Suprapubic skin (tissue), 4 donors: ENCODE measurements around the gene OR2J3.

Source experiments
- EP300 ChIP-seq: sonication (generic); formaldehyde crosslinking; IDR thresholded peaks from one replicate; pipeline ENCODE4 v1.6.1; 2017; ENCODE audit warnings: antibody characterized with exemption
- POLR2A ChIP-seq, 2 donors: fragments of 450-650 bp; IDR thresholded peaks; one replicate each; pipeline ENCODE4 v1.6.1; 2017; ENCODE audit warnings: antibody characterized with exemption in 2 of 2, mild to moderate bottlenecking in 2 of 2, moderate library complexity in 2 of 2
- POLR2AphosphoS5 ChIP-seq, 3 donors: sonication (generic); formaldehyde crosslinking; IDR thresholded peaks; one replicate each; pipeline ENCODE4 v1.6.1; 2017; ENCODE audit warnings: antibody characterized with exemption in 3 of 3
- TF ChIP-seq, protein P1 (sequence below), 2 donors: fragments of 200-600 bp in 1 of 2; fragments of 450-650 bp in 1 of 2; sonication (generic) in 1 of 2; IDR thresholded peaks; one replicate each; pipeline ENCODE4 v1.5.1; 2016 to 2019; ENCODE audit warnings: antibody characterized with exemption in 2 of 2, mild to moderate bottlenecking in 1 of 2, moderate library complexity in 1 of 2

DNA sequence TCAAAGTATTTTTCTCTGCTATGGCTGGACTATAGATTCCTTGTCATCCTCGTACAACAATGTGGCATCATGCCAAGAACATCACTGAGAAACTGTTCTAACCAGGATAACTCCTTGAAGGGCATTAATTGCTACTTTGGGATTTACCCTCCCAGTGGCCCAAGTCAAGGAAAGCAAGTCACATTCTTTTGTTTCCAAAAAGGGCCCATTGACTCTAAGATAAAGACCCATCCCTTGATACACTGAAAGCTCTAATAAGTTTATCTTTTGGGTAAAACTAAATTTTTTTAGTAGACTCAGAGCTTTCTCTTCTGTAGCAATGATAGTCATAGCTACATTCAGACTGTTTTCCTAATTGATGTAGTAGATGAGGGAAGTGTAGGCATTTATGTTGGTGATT, at the start of gene OR2J3:
- TF ChIP-seq, protein P1, sequence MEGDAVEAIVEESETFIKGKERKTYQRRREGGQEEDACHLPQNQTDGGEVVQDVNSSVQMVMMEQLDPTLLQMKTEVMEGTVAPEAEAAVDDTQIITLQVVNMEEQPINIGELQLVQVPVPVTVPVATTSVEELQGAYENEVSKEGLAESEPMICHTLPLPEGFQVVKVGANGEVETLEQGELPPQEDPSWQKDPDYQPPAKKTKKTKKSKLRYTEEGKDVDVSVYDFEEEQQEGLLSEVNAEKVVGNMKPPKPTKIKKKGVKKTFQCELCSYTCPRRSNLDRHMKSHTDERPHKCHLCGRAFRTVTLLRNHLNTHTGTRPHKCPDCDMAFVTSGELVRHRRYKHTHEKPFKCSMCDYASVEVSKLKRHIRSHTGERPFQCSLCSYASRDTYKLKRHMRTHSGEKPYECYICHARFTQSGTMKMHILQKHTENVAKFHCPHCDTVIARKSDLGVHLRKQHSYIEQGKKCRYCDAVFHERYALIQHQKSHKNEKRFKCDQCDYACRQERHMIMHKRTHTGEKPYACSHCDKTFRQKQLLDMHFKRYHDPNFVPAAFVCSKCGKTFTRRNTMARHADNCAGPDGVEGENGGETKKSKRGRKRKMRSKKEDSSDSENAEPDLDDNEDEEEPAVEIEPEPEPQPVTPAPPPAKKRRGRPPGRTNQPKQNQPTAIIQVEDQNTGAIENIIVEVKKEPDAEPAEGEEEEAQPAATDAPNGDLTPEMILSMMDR (IDR thresholded peaks at IDR 0.05): no peak
- no peak for TF ChIP-seq POLR2A (IDR thresholded peaks at IDR 0.05)
- no peak for TF ChIP-seq EP300
- no peak for TF ChIP-seq POLR2AphosphoS5 (IDR thresholded peaks at IDR 0.05)
